Lower leg skin (tissue), 3 donors: ENCODE measurements around the gene EVL.

Experiments used
- CTCF ChIP-seq, 3 donors: fragments of 450-650 bp; IDR thresholded peaks; one replicate each; pipeline ENCODE4 v1.5.1; 2016; ENCODE audit warnings: antibody characterized with exemption in 3 of 3, mild to moderate bottlenecking in 3 of 3, moderate library complexity in 2 of 3
- POLR2A ChIP-seq, 2 donors: fragments of 450-650 bp; IDR thresholded peaks; one replicate each; pipeline ENCODE4 v1.6.1; 2016 to 2017; ENCODE audit warnings: antibody characterized with exemption in 2 of 2, mild to moderate bottlenecking in 1 of 2, moderate library complexity in 1 of 2

- no peak for TF ChIP-seq CTCF (IDR thresholded peaks at IDR 0.05)
- TF ChIP-seq POLR2A (IDR thresholded peaks at IDR 0.05): no peak
Measured at GRCh38 chr14:100078216-100078803, 13.1 kb downstream of the EVL start.
